Esophagus squamous epithelium (tissue), 5 donors: ENCODE measurements around the gene CALN1. TPM values are rescaled to one million over a fixed set of nuclear protein-coding genes. Genes with fewer than 3 reads are reported as not detected.

Source experiments
- DNase-seq: peaks from one replicate; lab custom pipeline; 2025; lab: John Stamatoyannopoulos, UW
- H3K27ac ChIP-seq, 4 donors: fragments of 200-600 bp; sonication (generic); one replicate each; pipeline ENCODE4 v1.5.1; 2016 to 2019; ENCODE audit warnings: mild to moderate bottlenecking in 1 of 4
- H3K27me3 ChIP-seq, 4 donors: fragments of 200-600 bp; sonication (generic); 1 replicate in 3 of 4; 2 replicates in 1 of 4; pipeline versions ENCODE4 v1.5.1 to v1.6.0; 2017 to 2021; ENCODE audit warnings: antibody characterized with exemption in 1 of 4
- H3K36me3 ChIP-seq, 3 donors: fragments of 200-600 bp; sonication (generic); one replicate each; pipeline ENCODE4 v1.5.1; 2016 to 2019
- H3K4me1 ChIP-seq, 3 donors: fragments of 200-600 bp; sonication (generic); one replicate each; pipeline ENCODE4 v1.5.1; 2017 to 2019
- H3K4me3 ChIP-seq, 4 donors: fragments of 200-600 bp; sonication (generic); 1 replicate in 3 of 4; 2 replicates in 1 of 4; pipeline ENCODE4 v1.5.1; 2016 to 2019; ENCODE audit warnings: mild to moderate bottlenecking in 2 of 4, moderate library complexity in 1 of 4
- H3K9me3 ChIP-seq, 3 donors: fragments of 200-600 bp; sonication (generic); one replicate each; pipeline ENCODE4 v1.5.1; 2016 to 2019
- POLR2A ChIP-seq, 4 donors: fragments of 450-650 bp; IDR thresholded peaks; one replicate each; pipeline ENCODE4 v1.6.1; 2017; ENCODE audit warnings: antibody characterized with exemption in 4 of 4, mild to moderate bottlenecking in 4 of 4, moderate library complexity in 3 of 4
- WGBS, 2 donors: methylation state at CpG; one replicate each; pipeline ENCODE4 v1.1.5; 2018; 5-methylcytosine and 5-hydroxymethylcytosine counted together
- intact Hi-C: fragments of 100-400 bp; cut with DNase I; formaldehyde crosslinking; loops from one replicate; pipeline ENCODE4 v1.15.0; 2022
- total RNA-seq, 4 donors: library from RNA; depleted of rRNA; stranded (reverse); fragments of >200 nt; gene quantifications; one replicate each; pipeline ENCODE4 v1.1.0, GENCODE V29; 2016
- TF ChIP-seq, protein P1 (sequence below), 6 experiments: fragments of 450-650 bp in 4 of 6; fragments of 200-600 bp in 2 of 6; sonication (generic) in 2 of 6; IDR thresholded peaks; one replicate each; pipeline ENCODE4 v1.5.1; 2016 to 2019; ENCODE audit warnings: antibody characterized with exemption in 6 of 6, mild to moderate bottlenecking in 4 of 6, moderate library complexity in 4 of 6
- donor health status: DM: yes; HTN: yes; CAD: no.

CALN1 gene
- total RNA-seq, 4 donors from 2014 or later, result 0.83 TPM; not detected in 3

DNA sequence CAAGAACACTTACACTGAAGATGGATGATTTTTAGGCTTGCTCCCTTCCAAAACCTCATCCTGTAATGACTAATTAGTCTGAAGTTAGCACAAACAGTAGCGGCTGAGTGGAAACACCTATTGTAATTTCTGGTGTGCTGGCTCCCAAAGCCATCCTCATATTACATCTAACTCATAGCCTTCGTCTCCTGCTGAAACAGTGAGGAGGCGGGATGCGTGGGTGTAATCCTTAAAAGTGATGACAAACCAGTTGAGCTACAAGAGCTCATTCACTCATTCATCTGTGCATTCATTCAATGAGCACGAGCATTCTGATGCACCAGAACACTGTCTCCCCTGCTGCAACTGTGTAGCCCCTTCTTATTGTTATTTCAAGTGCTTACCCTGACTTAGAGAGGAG, 235.3 kb downstream of the CALN1 start:
- 73 to 75% methylated on average over 5 of the region's 5 CpGs for WGBS, 2 donors
- no peak overlapping the region for H3K4me3 ChIP-seq
- H3K4me1 ChIP-seq, result no peaks in the 10 kb centered on the region
- no peaks in the 10 kb centered on the region for H3K36me3 ChIP-seq
- intact Hi-C loops, result no loop called here
- DNase-seq, result no peak
- TF ChIP-seq POLR2A (IDR thresholded peaks at IDR 0.05), result no peak
- TF ChIP-seq, protein P1, sequence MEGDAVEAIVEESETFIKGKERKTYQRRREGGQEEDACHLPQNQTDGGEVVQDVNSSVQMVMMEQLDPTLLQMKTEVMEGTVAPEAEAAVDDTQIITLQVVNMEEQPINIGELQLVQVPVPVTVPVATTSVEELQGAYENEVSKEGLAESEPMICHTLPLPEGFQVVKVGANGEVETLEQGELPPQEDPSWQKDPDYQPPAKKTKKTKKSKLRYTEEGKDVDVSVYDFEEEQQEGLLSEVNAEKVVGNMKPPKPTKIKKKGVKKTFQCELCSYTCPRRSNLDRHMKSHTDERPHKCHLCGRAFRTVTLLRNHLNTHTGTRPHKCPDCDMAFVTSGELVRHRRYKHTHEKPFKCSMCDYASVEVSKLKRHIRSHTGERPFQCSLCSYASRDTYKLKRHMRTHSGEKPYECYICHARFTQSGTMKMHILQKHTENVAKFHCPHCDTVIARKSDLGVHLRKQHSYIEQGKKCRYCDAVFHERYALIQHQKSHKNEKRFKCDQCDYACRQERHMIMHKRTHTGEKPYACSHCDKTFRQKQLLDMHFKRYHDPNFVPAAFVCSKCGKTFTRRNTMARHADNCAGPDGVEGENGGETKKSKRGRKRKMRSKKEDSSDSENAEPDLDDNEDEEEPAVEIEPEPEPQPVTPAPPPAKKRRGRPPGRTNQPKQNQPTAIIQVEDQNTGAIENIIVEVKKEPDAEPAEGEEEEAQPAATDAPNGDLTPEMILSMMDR (IDR thresholded peaks at IDR 0.05), result no peak
- H3K9me3 ChIP-seq, result peaks cover 0 to 19% (median 0%) of the 10 kb centered on the region in 3 donors
- no peaks in the 10 kb centered on the region for H3K27me3 ChIP-seq
- H3K27ac ChIP-seq, result no peak overlapping the region

DNA sequence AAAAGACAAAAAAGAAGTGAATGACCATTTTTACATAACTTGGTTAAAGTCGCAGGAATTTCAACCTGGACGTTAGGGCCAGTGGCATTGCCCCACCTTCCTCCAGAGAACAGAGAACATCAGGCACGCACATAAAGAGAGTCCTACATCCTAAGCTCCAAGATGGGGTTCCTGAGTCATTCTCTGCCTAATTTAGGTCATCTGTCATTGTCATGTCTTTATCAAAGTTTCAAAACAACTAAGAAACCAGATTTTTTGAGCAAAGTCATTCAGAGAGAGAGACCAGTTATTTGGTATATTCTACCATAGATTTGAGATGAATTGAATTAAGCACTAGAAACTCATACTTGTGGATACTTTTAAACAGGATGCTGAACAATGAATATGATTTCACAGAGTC, 241.7 kb downstream of the CALN1 start:
- Histone ChIP-seq H3K4me3 (no peak overlapping the region), H3K9me3 (peaks cover 0 to 20% (median 0%) of the 10 kb centered on the region in 3 donors), H3K36me3 (no peaks in the 10 kb centered on the region), H3K4me1 (no peaks in the 10 kb centered on the region), H3K27me3 (no peaks in the 10 kb centered on the region), H3K27ac (no peak overlapping the region)
- intact Hi-C loops, result no loop called here
- no peak for DNase-seq
- 73 to 78% methylated on average over 3 of the region's 3 CpGs for WGBS, 2 donors
- no peak for TF ChIP-seq POLR2A (IDR thresholded peaks at IDR 0.05)
- TF ChIP-seq, protein P1 (IDR thresholded peaks at IDR 0.05), result no peak

DNA sequence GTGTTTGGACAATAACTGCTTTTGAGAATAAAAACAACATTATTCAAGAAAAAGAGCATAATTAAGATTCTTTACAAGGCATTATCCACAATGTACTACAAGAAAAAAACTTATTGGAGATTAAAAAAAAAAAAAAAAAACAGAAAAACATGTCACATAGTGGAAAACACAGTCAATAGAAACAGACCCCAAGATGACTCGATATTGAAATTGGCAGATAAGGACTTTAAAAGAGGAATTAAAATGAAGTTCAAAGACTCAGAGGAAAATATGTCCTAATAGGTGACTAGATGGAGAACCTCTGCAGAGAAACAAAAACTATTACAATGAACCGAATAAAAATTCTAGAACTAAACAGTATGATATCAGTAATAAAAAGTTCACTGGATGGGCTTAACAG, 248.9 kb downstream of the CALN1 start:
- H3K9me3 ChIP-seq, result peaks cover 0 to 16% (median 3%) of the 10 kb centered on the region in 3 donors
- no peak overlapping the region for H3K4me3 ChIP-seq
- intact Hi-C loops, result no loop called here
- TF ChIP-seq, protein P1 (IDR thresholded peaks at IDR 0.05), result no peak
- TF ChIP-seq POLR2A (IDR thresholded peaks at IDR 0.05), result no peak
- no peak overlapping the region for H3K27ac ChIP-seq
- DNase-seq, result no peak
- H3K36me3 ChIP-seq, result no peaks in the 10 kb centered on the region
- no peaks in the 10 kb centered on the region for H3K4me1 ChIP-seq
- H3K27me3 ChIP-seq, result no peaks in the 10 kb centered on the region
- WGBS, 2 donors, result 78 to 81% methylated on average over 2 of the region's 2 CpGs

DNA sequence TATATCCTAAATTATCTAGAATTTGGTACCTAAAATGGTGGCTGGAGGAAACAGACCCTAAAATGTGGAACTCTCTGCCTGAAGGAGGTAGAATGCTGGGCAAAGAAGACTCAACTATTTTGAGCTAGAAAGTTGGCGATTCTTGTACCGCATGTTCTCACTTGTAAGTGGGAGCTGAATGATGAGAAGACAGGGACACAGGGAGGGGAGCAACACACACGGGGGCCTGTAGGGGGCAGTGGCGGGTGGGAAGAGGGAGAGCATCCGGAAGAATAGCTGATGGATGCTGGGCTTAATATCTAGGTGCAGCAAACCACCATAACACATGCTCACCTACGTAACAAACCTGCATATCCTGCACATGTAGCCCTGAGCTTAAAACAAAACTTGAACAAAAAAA, 250.6 kb downstream of the CALN1 start:
- TF ChIP-seq, protein P1 (IDR thresholded peaks at IDR 0.05), result peak in 1 of 6 experiments; percentile 15
- TF ChIP-seq POLR2A (IDR thresholded peaks at IDR 0.05), result no peak
- intact Hi-C loops, result no loop called here
- peaks cover 0 to 16% (median 3%) of the 10 kb centered on the region in 3 donors for H3K9me3 ChIP-seq
- no peak for DNase-seq
- no peaks in the 10 kb centered on the region for H3K4me1 ChIP-seq
- 52 to 57% methylated on average over 6 of the region's 6 CpGs for WGBS, 2 donors
- no peaks in the 10 kb centered on the region for H3K36me3 ChIP-seq
- no peak overlapping the region for H3K4me3 ChIP-seq
- H3K27ac ChIP-seq, result no peak overlapping the region
- no peaks in the 10 kb centered on the region for H3K27me3 ChIP-seq

DNA sequence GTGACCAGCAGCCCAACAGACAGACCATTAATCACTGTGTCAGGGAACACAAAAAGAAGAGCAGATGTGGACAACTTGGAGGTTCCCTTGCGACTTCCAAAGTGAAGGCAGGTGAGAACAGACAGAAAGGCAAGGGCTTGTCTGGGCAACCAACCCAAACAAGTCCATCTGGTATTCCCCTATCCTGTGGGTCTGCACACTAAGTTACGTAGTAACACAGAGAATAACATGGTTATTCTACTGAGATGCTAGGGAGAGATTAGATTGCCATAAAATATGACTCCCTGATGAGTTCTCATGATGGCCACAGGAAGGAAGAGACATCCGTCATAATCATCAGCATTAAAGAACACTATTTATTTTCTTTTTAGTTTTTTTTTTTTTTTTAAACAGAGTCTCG, 252.2 kb downstream of the CALN1 start:
- TF ChIP-seq, protein P1 (IDR thresholded peaks at IDR 0.05), result no peak
- no peak for TF ChIP-seq POLR2A (IDR thresholded peaks at IDR 0.05)
- H3K36me3 ChIP-seq, result no peaks in the 10 kb centered on the region
- 8 to 18% methylated on average over 4 of the region's 4 CpGs for WGBS, 2 donors

More for the DNA sequence above, 252.2 kb downstream of the CALN1 start:
- no peaks in the 10 kb centered on the region for H3K4me1 ChIP-seq
- H3K27ac ChIP-seq, result no peak overlapping the region
- intact Hi-C loops, result no loop called here
- H3K4me3 ChIP-seq, result no peak overlapping the region
- peaks cover 0 to 16% (median 3%) of the 10 kb centered on the region in 3 donors for H3K9me3 ChIP-seq
- no peak for DNase-seq
- H3K27me3 ChIP-seq, result no peaks in the 10 kb centered on the region
